Astrocyte (in vitro differentiated cells and primary cell): ENCODE data around the gene KMT5C. TPM values are rescaled to one million over a fixed set of nuclear protein-coding genes. Genes with fewer than 3 reads are reported as not detected.

Source experiments
- DNase-seq: peaks from one replicate; pipeline ENCODE4 v3.0.0-alpha.2; 2010; ENCODE audit warnings: low read depth
- FAIRE-seq: peaks from 2 replicates; lab custom pipeline; 2011; peaks lifted over from hg19 to GRCh38; lab: Jason Lieb, UNC
- H2AFZ ChIP-seq: 2 replicates; pipeline ENCODE4 v1.6.0; 2012; ENCODE audit warnings: low read depth, low read length, inconsistent platforms
- H3K27ac ChIP-seq: 2 replicates; pipeline ENCODE4 v1.5.1; 2011; ENCODE audit warnings: low read depth, low read length, inconsistent platforms
- H3K27me3 ChIP-seq: 2 replicates; pipeline ENCODE4 v1.6.0; 2011; ENCODE audit warnings: low read length, inconsistent platforms; ENCODE audit not compliant: insufficient read depth
- H3K36me3 ChIP-seq: 2 replicates; pipeline ENCODE4 v1.5.1; 2011; ENCODE audit warnings: low read length, inconsistent platforms; ENCODE audit not compliant: insufficient read depth
- H3K4me1 ChIP-seq: 2 replicates; pipeline ENCODE4 v1.5.1; 2011; ENCODE audit warnings: low read length, inconsistent platforms; ENCODE audit not compliant: insufficient read depth
- H3K4me2 ChIP-seq: 2 replicates; pipeline ENCODE4 v1.6.0; 2012; ENCODE audit warnings: low read length, inconsistent platforms
- H3K4me3 ChIP-seq: 2 replicates; pipeline ENCODE4 v1.5.1; 2011; ENCODE audit warnings: low read depth, mild to moderate bottlenecking, low read length, inconsistent platforms; ENCODE audit not compliant: insufficient read depth
- H3K79me2 ChIP-seq: 2 replicates; pipeline ENCODE4 v1.6.0; 2012; ENCODE audit warnings: mild to moderate bottlenecking, low read length, inconsistent platforms; ENCODE audit not compliant: insufficient read depth
- H3K9ac ChIP-seq: 2 replicates; pipeline ENCODE4 v1.6.0; 2012; ENCODE audit warnings: mild to moderate bottlenecking, low read length, inconsistent platforms
- H3K9me3 ChIP-seq: 2 replicates; pipeline ENCODE4 v1.5.1; 2012; ENCODE audit warnings: low read depth, mild to moderate bottlenecking, low read length, inconsistent platforms; ENCODE audit not compliant: insufficient read depth
- H4K20me1 ChIP-seq: 2 replicates; pipeline ENCODE4 v1.6.0; 2012; ENCODE audit warnings: low read length, inconsistent platforms; ENCODE audit not compliant: insufficient read depth
- H3K27ac Mint-ChIP-seq: one replicate; pipeline ENCODE4 v1.8.0; 2021; ENCODE audit warnings: mild to moderate bottlenecking, mixed read lengths; ENCODE audit not compliant: unreplicated experiment
- H3K27me3 Mint-ChIP-seq: one replicate; pipeline ENCODE4 v1.8.0; 2021; ENCODE audit warnings: low read depth, mixed read lengths; ENCODE audit not compliant: unreplicated experiment
- H3K36me3 Mint-ChIP-seq: one replicate; pipeline ENCODE4 v1.8.0; 2021; ENCODE audit warnings: low read depth, mixed read lengths; ENCODE audit not compliant: unreplicated experiment
- H3K4me1 Mint-ChIP-seq: one replicate; pipeline ENCODE4 v1.8.0; 2021; ENCODE audit warnings: low read depth, mixed read lengths; ENCODE audit not compliant: unreplicated experiment
- H3K4me3 Mint-ChIP-seq: one replicate; pipeline ENCODE4 v1.8.0; 2021; ENCODE audit warnings: mild to moderate bottlenecking, moderate library complexity, mixed read lengths; ENCODE audit not compliant: unreplicated experiment
- H3K9me3 Mint-ChIP-seq: one replicate; pipeline ENCODE4 v1.8.0; 2021; ENCODE audit warnings: mild to moderate bottlenecking, mixed read lengths; ENCODE audit not compliant: unreplicated experiment
- EZH2 ChIP-seq: IDR thresholded peaks from 2 replicates; pipeline ENCODE4 v1.6.1; 2012; ENCODE audit warnings: mild to moderate bottlenecking, low read length, inconsistent platforms; ENCODE audit not compliant: insufficient read depth
- total RNA-seq: library from RNA; stranded (reverse); gene quantifications from 2 replicates; pipeline ENCODE4 v1.2.1, GENCODE V29; 2021
- TF ChIP-seq, protein P1 (sequence below): IDR thresholded peaks from 2 replicates; pipeline ENCODE4 v1.5.1; 2011; ENCODE audit warnings: low read depth, mild to moderate bottlenecking, inconsistent platforms, low read length, moderate library complexity; ENCODE audit not compliant: insufficient read depth

KMT5C gene
- total RNA-seq, 1 donor from 2014 or later, result 14.6 TPM

DNA sequence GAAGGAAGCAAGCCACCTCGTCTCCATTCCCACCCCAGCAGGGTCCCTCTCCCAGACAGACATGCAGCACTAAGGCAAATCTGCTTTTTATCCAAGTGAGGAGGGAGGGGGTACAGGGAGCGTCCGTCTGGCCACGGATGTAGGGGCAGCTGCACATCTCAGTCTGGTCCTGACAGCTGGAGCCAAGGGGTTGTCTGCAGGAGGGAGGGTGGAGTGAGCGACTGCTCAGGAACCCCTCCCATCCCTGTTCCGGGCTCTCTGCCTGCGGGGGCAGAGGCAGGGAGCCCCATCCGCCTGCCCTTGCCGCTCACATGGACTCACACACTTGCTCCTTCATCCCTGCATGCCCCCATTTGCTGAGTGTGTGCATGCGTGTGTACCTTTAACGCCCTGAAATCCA is 39.5 kb downstream of the KMT5C start:
- Mint-ChIP-seq H3K27me3 (peaks cover 2% of the 10 kb centered on the region), H3K27ac (no peak overlapping the region), H3K4me1 (peaks cover 11% of the 10 kb centered on the region), H3K4me3 (no peak overlapping the region), H3K9me3 (peaks cover 2% of the 10 kb centered on the region), H3K36me3 (peaks cover 6% of the 10 kb centered on the region)
- Histone ChIP-seq H3K4me3 (no peak overlapping the region), H3K36me3 (no peaks in the 10 kb centered on the region), H2AFZ (no peak overlapping the region), H3K9ac (no peak overlapping the region), H3K9me3 (no peaks in the 10 kb centered on the region), H3K4me1 (peaks cover 21% of the 10 kb centered on the region), H3K27ac (no peak overlapping the region), H3K27me3 (no peaks in the 10 kb centered on the region), H3K79me2 (no peaks in the 10 kb centered on the region), H3K4me2 (no peak overlapping the region), H4K20me1 (no peaks in the 10 kb centered on the region)
- DNase-seq (no peak), FAIRE-seq (no peak)
- TF ChIP-seq, protein P1, sequence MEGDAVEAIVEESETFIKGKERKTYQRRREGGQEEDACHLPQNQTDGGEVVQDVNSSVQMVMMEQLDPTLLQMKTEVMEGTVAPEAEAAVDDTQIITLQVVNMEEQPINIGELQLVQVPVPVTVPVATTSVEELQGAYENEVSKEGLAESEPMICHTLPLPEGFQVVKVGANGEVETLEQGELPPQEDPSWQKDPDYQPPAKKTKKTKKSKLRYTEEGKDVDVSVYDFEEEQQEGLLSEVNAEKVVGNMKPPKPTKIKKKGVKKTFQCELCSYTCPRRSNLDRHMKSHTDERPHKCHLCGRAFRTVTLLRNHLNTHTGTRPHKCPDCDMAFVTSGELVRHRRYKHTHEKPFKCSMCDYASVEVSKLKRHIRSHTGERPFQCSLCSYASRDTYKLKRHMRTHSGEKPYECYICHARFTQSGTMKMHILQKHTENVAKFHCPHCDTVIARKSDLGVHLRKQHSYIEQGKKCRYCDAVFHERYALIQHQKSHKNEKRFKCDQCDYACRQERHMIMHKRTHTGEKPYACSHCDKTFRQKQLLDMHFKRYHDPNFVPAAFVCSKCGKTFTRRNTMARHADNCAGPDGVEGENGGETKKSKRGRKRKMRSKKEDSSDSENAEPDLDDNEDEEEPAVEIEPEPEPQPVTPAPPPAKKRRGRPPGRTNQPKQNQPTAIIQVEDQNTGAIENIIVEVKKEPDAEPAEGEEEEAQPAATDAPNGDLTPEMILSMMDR, result no peak
- TF ChIP-seq EZH2, result no peak

DNA sequence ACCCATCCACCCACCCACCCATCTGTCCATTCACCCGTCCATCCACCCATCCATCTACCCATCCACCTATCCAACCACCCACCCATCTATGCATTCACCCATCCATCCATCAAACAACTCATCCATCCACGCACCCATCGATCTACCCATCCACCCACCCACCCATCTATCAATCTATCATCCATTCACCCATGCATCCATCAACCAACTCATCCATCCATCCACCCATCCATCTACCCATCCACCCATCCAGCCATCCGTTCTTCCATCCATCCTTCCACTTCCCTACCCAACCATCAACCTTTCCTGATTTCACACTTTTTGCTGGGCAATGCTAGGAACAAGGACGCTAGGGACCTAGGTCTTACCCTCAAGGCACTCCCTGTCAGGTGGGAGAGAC is 42.3 kb downstream of the KMT5C start:
- H3K4me3 Mint-ChIP-seq, result no peak overlapping the region
- H3K27ac Mint-ChIP-seq, result no peak overlapping the region
- H3K9me3 Mint-ChIP-seq, result peaks cover 2% of the 10 kb centered on the region

GRCh38 chr19:55382522-55383054 is 42.9 kb downstream of the KMT5C start:
- Histone ChIP-seq H3K27ac (no peak overlapping the region), H3K4me3 (no peak overlapping the region), H3K79me2 (peaks cover 19% of the 10 kb centered on the region), H4K20me1 (peaks cover 18% of the 10 kb centered on the region), H3K27me3 (no peaks in the 10 kb centered on the region), H3K4me2 (no peak overlapping the region), H3K4me1 (peaks cover 26% of the 10 kb centered on the region), H3K9me3 (no peaks in the 10 kb centered on the region), H2AFZ (no peak overlapping the region), H3K36me3 (peaks cover 3% of the 10 kb centered on the region), H3K9ac (no peak overlapping the region)
- DNase-seq (no peak), FAIRE-seq (no peak)
- Mint-ChIP-seq H3K4me3 (peak overlapping the region; percentile 80), H3K4me1 (peaks cover 8% of the 10 kb centered on the region), H3K27me3 (peaks cover 2% of the 10 kb centered on the region), H3K36me3 (peaks cover 15% of the 10 kb centered on the region), H3K9me3 (peaks cover 2% of the 10 kb centered on the region), H3K27ac (no peak overlapping the region)
- no peak for TF ChIP-seq EZH2
- TF ChIP-seq, protein P1, result no peak

More for the DNA sequence above, 42.3 kb downstream of the KMT5C start:
- no peak overlapping the region for H3K4me3 ChIP-seq
- no peak for FAIRE-seq
- no peak overlapping the region for H3K27ac ChIP-seq
- Mint-ChIP-seq H3K36me3 (peaks cover 9% of the 10 kb centered on the region), H3K27me3 (peaks cover 2% of the 10 kb centered on the region), H3K4me1 (peaks cover 5% of the 10 kb centered on the region)
- no peak overlapping the region for H2AFZ ChIP-seq
- no peaks in the 10 kb centered on the region for H3K9me3 ChIP-seq
- peaks cover 12% of the 10 kb centered on the region for H4K20me1 ChIP-seq
- no peak overlapping the region for H3K9ac ChIP-seq
- peaks cover 13% of the 10 kb centered on the region for H3K79me2 ChIP-seq
- TF ChIP-seq, protein P1, result no peak
- no peak for TF ChIP-seq EZH2
- H3K4me1 ChIP-seq, result peaks cover 22% of the 10 kb centered on the region
- H3K4me2 ChIP-seq, result no peak overlapping the region
- DNase-seq, result no peak
- H3K36me3 ChIP-seq, result peaks cover 2% of the 10 kb centered on the region
- H3K27me3 ChIP-seq, result no peaks in the 10 kb centered on the region
